HG02981 (cell line): ENCODE results near the gene MAGOHB.
A peak's percentile ranks its signal among the peaks of the same experiment; 100 is the strongest.
"Not testable (repeated sequence)": the region's sequence is repeated elsewhere in the genome, so short reads cannot be mapped to it uniquely, and the experiment has no call there.

ENCODE experiments used
- ATAC-seq: cut with Tn5 transposase; IDR thresholded peaks from one replicate; pipeline ENCODE4 v1.9.1; 2021; ENCODE audit warnings: mild to moderate bottlenecking, moderate library complexity; ENCODE audit not compliant: unreplicated experiment

MAGOHB gene

GRCh38 chr12:10613349-10614055 lies at the start of gene MAGOHB:
Gene MAGOHB (minus strand): TSS chr12:10613609. CDS start chr12:10613532, 77 bp downstream.
- peak; percentile 95 for ATAC-seq

DNA sequence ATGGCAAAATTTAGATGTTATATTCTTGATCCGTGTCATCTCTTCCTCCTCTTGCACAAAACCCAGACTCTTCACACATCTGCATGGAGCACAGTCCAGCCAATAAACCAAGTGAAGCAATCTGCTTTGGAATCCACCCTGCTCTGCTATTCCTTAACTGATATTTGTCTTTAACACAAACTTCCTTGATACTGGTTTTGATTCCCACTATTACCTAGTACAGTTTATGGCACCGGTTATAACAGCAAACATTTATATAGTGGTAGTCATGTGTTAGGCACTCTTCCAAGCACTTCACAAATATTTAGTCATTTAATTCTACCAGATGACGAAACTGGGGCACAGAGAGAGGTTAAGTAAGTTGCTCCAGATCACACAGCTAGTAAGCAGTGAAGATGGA lies 47.9 kb upstream of the MAGOHB start:
- no peak for ATAC-seq

DNA sequence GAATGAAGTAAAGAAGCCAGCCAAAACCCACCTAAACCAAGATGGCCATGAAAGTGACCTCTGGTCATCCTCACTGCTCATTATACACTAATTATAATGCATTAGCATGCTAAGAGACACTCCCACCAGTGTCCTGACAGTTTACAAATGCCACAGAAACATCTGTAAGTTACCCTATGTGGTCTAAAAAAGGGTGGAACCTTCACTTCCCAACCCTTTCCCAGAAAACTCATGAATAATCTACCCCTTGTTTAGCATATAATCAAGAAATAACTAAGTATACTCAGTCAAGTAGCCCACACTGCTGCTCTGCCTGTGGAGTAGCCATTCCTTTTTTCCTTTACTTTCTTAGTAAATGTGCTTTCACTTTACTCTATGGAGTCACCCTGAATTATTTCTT lies 40.6 kb upstream of the MAGOHB start:
- no peak for ATAC-seq

GRCh38 chr12:10652192-10652591 lies 38.8 kb upstream of the MAGOHB start:
- no peak for ATAC-seq

DNA sequence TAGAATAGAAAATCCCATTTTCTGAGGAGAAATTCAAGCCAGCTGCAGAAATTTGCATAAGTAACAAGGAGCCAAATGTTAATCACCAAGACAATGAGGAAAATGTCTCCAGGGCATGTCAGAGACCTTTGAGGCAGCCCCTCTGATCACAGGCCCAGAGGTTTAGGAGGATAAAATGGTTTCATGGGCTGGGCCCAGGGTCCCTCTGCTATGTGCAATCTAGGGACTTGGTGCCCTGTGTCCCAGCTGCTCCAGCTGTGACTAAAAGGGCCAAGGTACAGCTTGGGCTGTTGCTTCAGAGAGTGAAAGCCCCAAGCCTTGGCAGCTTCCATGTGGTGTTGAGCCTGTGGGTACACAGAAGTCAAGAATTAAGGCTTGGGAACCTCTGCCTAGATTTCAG lies 33.2 kb upstream of the MAGOHB start:
- ATAC-seq = not testable (repeated sequence)

DNA sequence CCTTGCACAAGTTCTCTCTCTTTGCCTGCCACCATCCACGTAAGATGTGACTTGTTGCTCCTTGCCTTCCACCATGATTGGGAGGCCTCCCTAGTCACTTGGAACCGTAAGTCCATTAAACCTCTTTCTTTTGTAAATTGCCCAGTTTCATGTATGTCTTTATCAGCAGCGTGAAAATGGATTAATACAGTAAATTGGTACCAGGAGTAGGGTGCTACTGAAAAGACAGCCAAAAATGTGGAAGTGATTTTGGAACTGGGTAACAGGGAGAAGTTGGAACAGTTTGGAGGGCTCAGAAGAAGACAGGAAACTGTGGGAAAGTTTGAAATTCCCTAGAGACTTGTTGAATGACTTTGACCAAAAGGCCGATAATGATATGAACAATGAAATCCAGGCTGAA lies 32.5 kb upstream of the MAGOHB start:
- no peak for ATAC-seq

DNA sequence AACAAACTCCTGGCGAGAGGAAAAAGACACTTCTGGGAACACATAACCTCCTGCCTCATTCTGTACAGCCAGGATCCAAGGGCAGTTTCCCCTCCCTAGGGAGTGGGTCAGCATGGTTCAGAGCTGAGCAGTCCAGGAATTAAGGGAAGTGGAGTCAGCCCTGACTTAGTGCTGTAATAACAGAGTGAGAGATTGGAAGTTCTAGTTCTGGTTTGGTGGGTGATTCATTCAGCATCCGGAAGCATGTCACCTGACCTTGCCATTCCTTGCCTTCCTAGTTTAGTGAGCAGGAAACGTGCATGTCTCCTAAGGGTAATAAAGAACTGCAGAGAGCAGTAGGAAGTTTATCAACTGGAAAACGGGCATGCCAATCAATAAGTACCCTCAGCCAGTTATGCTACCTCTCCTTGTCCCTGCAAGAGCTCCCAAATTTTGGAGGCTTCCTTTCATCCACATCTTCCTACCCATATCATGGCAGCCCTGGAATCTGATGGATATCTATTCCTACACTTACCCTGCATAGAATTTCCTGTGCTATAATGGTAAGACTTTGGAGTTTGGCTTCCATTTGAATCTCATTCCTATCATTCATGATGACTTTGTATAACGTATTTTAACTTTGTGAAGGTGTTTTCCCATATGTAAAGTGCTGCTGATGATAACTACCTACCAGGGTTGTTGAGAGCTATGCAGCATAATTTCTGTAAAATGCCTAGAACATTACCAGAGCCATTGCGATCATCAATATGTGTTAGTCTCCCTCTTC lies 28.5 kb upstream of the MAGOHB start:
- no peak for ATAC-seq

- ATAC-seq = no peak
Observed at GRCh38 chr12:10638728-10639127, 25.3 kb upstream of the MAGOHB start.

DNA sequence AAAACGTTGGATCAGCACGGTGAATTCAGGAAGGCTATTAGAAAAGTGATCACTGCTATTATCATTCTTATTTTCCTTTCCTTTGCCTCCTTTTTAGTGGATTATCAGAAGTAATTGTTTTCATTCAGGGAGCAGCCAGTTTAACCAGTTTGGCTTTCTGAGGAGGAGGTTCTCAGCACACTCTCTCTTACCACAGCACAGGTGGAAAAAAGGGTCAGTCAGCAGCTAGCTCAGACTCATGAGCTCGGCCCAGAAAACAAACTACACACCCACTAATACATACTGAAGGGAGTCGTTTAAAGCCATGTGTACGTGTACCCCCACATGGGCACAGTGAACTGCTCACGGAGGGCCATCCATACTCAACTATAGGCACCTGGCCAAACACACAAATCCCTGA lies 23.2 kb upstream of the MAGOHB start:
- ATAC-seq = no peak

DNA sequence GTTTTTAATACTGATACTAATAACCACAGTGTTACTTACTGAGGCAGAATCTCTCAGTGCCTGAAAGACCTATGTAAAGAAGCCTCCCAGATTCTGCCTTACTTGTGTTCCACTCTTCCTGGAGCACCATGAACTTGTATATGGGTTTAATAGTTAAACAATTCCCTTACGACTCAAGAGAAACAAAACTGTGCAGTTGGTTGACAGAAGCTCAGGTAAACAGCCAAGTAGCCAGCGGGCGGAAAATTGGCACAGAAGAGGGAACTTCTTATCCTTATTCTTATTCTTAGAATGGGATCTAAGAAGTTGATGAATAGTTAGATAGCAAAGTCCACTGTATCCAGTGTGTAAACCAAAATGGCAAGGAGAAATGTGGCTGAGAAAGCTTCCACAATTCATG lies 22.7 kb upstream of the MAGOHB start:
- no peak for ATAC-seq

- no peak for ATAC-seq
Observed at GRCh38 chr12:10635306-10635705, 21.9 kb upstream of the MAGOHB start.

- ATAC-seq = no peak
Observed at GRCh38 chr12:10634427-10634826, 21.0 kb upstream of the MAGOHB start.

- no peak for ATAC-seq
Observed at GRCh38 chr12:10633541-10633940, 20.1 kb upstream of the MAGOHB start.

DNA sequence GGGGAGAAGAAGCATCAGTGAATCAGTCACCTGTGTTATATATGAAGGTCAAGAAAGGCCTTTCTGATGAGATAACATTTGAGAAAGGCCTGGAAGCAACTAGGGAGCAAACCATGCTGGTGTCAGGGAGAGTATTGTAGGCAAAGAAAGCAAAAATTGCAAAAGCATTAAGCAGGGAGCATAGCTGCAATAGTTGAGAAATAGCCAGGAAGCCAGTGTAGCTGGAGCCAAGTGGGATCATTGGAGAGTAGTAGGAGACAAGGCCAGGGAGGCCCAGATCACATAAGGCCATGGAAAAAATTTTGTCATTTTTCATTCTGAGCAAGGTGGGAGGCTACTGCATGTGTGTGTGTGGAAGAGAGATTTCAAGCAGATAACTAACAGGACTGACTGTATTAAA lies 18.8 kb upstream of the MAGOHB start:
- ATAC-seq = no peak

DNA sequence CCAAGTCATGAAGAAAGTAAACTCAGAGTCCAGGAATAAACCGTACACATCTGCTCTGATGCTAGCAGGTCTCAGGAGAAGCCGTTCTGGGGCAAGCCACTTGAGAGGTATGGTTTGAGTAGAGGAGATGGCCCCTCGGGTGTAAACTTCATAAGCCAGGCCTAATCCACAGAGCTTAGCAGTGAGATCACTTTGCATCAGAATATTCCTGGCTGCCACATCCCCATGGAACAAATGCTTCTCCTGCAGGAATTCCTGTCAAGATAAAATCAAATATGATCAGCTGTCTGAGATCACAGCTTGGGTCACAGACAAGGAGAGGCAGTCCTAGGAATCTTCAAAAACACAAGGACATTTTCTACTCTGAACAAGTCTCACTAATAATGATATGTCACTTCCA lies 11.2 kb upstream of the MAGOHB start:
- no peak for ATAC-seq

DNA sequence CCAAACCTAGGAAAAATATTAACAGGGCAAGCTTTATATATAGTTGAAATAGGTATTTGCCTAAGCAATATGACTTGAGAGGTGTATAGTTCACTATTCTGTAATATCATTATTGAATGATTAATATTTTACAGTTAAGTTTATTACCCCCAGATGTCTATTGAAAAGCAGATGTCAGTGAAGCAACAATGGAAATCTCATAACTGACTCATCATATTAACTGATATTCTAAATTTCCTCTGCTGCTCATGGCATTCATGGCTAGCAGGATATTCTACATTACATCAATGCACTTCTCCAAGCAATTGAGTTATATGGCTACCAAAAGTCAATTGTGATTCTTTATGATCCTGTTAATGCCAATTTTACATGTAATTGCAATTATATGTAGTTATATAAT lies 9.7 kb upstream of the MAGOHB start:
- no peak for ATAC-seq

- no peak for ATAC-seq
Observed at GRCh38 chr12:10621278-10621677, 7.9 kb upstream of the MAGOHB start.

- ATAC-seq = no peak
Observed at GRCh38 chr12:10620078-10620779, 6.8 kb upstream of the MAGOHB start.

- no peak for ATAC-seq
Observed at GRCh38 chr12:10618338-10618987, 5.1 kb upstream of the MAGOHB start.

DNA sequence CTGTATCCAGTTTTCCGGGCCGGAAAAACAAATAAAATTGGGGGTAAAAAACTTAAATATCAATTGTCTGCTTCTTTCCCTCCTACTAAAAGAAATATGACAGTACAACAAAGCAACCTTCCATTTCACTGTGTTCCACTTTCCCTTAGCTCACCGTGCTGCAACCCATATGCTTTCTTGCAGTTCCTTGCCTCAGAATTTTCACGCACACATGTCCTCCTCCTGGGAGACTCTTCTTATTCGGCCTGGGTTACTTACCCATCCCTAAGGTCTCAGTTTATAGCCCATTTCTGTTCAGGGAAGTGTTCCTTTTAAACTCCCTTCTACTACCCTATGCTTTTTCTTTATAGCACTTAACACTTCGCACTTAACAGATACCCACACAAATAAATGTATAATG lies 4.5 kb upstream of the MAGOHB start:
- no peak for ATAC-seq

GRCh38 chr12:10615532-10615931 lies 2.1 kb upstream of the MAGOHB start:
- ATAC-seq = no peak

DNA sequence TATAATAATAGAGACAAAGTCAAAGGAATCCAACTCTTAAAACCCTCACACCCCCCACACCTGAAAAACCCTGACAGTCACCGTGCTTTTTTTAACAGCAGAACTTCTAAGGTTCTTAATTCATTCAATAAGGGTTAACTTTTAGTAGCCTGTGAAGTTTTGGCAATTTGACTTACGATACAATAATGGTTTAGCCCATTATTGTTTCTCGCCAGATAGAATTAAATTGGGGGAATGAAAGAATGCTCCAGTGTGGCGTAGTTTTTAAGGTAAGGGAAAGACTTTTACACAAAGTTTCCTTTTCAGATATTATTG lies 604 bp upstream of the MAGOHB start:
- ATAC-seq = no peak
